Measurements from ENCODE around the gene MRTFA. TPM values are rescaled to one million over a fixed set of nuclear protein-coding genes. Genes with fewer than 3 reads are reported as not detected.

MRTFA gene
- total RNA-seq, 3 donors from 2014 or later (not counting 1 experiment from before 2014, with no cell fraction given): 81.8 to 91.9 (median 83.5) TPM

DNA sequence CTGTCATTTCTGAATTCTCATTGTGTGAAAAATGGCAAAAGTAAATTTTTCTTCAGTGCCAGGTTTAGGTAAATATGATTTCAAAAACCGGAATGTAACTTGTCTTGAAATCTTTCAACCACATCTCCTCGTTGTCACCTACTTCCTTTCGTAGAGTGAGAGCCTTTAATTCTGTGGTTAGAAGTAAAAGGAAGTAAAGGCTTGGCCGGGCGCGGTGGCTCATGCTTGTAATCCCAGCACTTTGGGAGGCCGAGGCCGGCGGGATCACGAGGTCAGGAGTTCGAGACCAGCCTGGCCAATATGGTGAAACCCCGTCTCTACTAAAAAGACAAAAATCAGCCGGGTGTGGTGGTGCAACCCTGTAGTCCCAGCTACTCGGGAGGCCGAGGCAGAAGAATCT, 236.4 kb downstream of the MRTFA start:
- H3K36me3 ChIP-seq (ENCODE audit: control insufficient read depth, insufficient read depth, low read length): peaks cover 17% of the 10 kb centered on the region
- H3K4me1 ChIP-seq (ENCODE audit: control insufficient read depth, insufficient read depth, low read length): peaks cover 69% of the 10 kb centered on the region
- intact Hi-C loops (cut with micrococcal nuclease): no loop called here
- H3K27ac ChIP-seq (ENCODE audit: low read length): peak overlapping the region; percentile 70
- Mint-ChIP-seq H3K4me3 (peak overlapping the region; percentile 91), H3K36me3 (peaks cover 13% of the 10 kb centered on the region), H3K27me3 (ENCODE audit: low read depth in 2 of 2) (no peaks in the 10 kb centered on the region), H3K4me1 (peaks cover 63 to 75% of the 10 kb centered on the region in 2 donors), H3K9me3 (no peaks in the 10 kb centered on the region), H3K27ac (peak overlapping the region; percentile 64 to 72)
- ATAC-seq (no peak), DNase-seq (peak in 1 of 2 donors; percentile 73)
- 6% methylated on average over 12 of the region's 15 CpGs for WGBS (ENCODE audit: insufficient coverage)
- no peaks in the 10 kb centered on the region for H3K9me3 ChIP-seq (ENCODE audit: control insufficient read depth, insufficient read depth, low read length)
- TF ChIP-seq, protein P1, sequence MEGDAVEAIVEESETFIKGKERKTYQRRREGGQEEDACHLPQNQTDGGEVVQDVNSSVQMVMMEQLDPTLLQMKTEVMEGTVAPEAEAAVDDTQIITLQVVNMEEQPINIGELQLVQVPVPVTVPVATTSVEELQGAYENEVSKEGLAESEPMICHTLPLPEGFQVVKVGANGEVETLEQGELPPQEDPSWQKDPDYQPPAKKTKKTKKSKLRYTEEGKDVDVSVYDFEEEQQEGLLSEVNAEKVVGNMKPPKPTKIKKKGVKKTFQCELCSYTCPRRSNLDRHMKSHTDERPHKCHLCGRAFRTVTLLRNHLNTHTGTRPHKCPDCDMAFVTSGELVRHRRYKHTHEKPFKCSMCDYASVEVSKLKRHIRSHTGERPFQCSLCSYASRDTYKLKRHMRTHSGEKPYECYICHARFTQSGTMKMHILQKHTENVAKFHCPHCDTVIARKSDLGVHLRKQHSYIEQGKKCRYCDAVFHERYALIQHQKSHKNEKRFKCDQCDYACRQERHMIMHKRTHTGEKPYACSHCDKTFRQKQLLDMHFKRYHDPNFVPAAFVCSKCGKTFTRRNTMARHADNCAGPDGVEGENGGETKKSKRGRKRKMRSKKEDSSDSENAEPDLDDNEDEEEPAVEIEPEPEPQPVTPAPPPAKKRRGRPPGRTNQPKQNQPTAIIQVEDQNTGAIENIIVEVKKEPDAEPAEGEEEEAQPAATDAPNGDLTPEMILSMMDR (IDR thresholded peaks at IDR 0.05): no peak
- no peak overlapping the region for H3K4me3 ChIP-seq (ENCODE audit: low read length)
- no peaks in the 10 kb centered on the region for H3K27me3 ChIP-seq (ENCODE audit: control insufficient read depth, insufficient read depth, low read length)

DNA sequence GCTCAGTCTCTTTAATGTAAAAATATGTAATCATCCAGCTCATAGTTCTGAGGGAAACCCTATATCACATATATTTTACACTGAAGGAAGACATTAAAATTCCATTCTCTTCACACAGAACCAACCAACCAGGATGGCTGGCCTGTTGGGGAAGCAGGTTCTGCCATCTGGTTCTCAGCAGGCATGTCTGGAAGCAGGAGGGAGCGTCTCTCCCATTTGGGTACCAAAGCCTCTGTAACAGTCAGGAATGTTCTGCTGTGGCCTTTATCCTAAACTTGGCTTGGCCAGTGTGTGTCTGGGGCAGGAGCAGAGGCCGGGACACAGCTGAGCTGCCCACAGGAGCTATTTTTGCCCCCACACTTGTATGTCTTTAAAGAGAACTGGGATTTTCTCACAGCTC, 236.9 kb downstream of the MRTFA start:
- intact Hi-C loops (cut with micrococcal nuclease): no loop called here
- Mint-ChIP-seq H3K27me3 (ENCODE audit: low read depth in 2 of 2) (no peaks in the 10 kb centered on the region), H3K36me3 (peaks cover 13% of the 10 kb centered on the region), H3K27ac (peak overlapping the region; percentile 64 to 72), H3K4me3 (peak overlapping the region; percentile 91), H3K9me3 (no peaks in the 10 kb centered on the region), H3K4me1 (peaks cover 66 to 75% of the 10 kb centered on the region in 2 donors)
- H3K4me3 ChIP-seq (ENCODE audit: low read length): no peak overlapping the region
- ATAC-seq (no peak), DNase-seq (no peak)
- no peaks in the 10 kb centered on the region for H3K27me3 ChIP-seq (ENCODE audit: control insufficient read depth, insufficient read depth, low read length)
- whole genome bisulfite sequencing (ENCODE audit: insufficient coverage): 58% methylated on average over 2 of the region's 2 CpGs
- no peaks in the 10 kb centered on the region for H3K9me3 ChIP-seq (ENCODE audit: control insufficient read depth, insufficient read depth, low read length)
- H3K36me3 ChIP-seq (ENCODE audit: control insufficient read depth, insufficient read depth, low read length): peaks cover 11% of the 10 kb centered on the region
- TF ChIP-seq, protein P1 (IDR thresholded peaks at IDR 0.05): no peak
- H3K4me1 ChIP-seq (ENCODE audit: control insufficient read depth, insufficient read depth, low read length): peaks cover 66% of the 10 kb centered on the region
- peak overlapping the region; percentile 70 for H3K27ac ChIP-seq (ENCODE audit: low read length)

GRCh38 chr22:40397396-40397795, 239.1 kb downstream of the MRTFA start:
- no peak overlapping the region for H3K4me3 ChIP-seq (ENCODE audit: low read length)
- no peaks in the 10 kb centered on the region for H3K27me3 ChIP-seq (ENCODE audit: control insufficient read depth, insufficient read depth, low read length)
- WGBS (ENCODE audit: insufficient coverage): 71% methylated on average over 1 of the region's 1 CpG
- H3K4me1 Mint-ChIP-seq: peaks cover 49 to 59% of the 10 kb centered on the region in 2 donors
- no peak for DNase-seq
- no peaks in the 10 kb centered on the region for H3K27me3 Mint-ChIP-seq (ENCODE audit: low read depth in 2 of 2)
- H3K27ac ChIP-seq (ENCODE audit: low read length): no peak overlapping the region
- H3K9me3 Mint-ChIP-seq: no peaks in the 10 kb centered on the region
- peak overlapping the region in 1 of 2 donors; percentile 13 for H3K27ac Mint-ChIP-seq
- TF ChIP-seq, protein P1 (IDR thresholded peaks at IDR 0.05): no peak
- H3K9me3 ChIP-seq (ENCODE audit: control insufficient read depth, insufficient read depth, low read length): no peaks in the 10 kb centered on the region
- no peak for ATAC-seq
- no peaks in the 10 kb centered on the region for H3K36me3 ChIP-seq (ENCODE audit: control insufficient read depth, insufficient read depth, low read length)
- intact Hi-C loops (cut with micrococcal nuclease): no loop called here
- no peak overlapping the region for H3K4me3 Mint-ChIP-seq
- peaks cover 44% of the 10 kb centered on the region for H3K4me1 ChIP-seq (ENCODE audit: control insufficient read depth, insufficient read depth, low read length)
- peaks cover 5% of the 10 kb centered on the region for H3K36me3 Mint-ChIP-seq

- H3K27me3 Mint-ChIP-seq (ENCODE audit: low read depth in 2 of 2): no peaks in the 10 kb centered on the region
- peak overlapping the region; percentile 23 for H3K27ac ChIP-seq (ENCODE audit: low read length)
- peaks cover 49 to 58% of the 10 kb centered on the region in 2 donors for H3K4me1 Mint-ChIP-seq
- H3K36me3 ChIP-seq (ENCODE audit: control insufficient read depth, insufficient read depth, low read length): no peaks in the 10 kb centered on the region
- DNase-seq: no peak
- H3K9me3 ChIP-seq (ENCODE audit: control insufficient read depth, insufficient read depth, low read length): no peaks in the 10 kb centered on the region
- intact Hi-C loops (cut with micrococcal nuclease): no loop called here
- H3K4me3 ChIP-seq (ENCODE audit: low read length): no peak overlapping the region
- ATAC-seq: no peak
- peaks cover 38% of the 10 kb centered on the region for H3K4me1 ChIP-seq (ENCODE audit: control insufficient read depth, insufficient read depth, low read length)
- WGBS (ENCODE audit: insufficient coverage): 70% methylated on average over 2 of the region's 4 CpGs
- H3K27ac Mint-ChIP-seq: no peak overlapping the region
- H3K27me3 ChIP-seq (ENCODE audit: control insufficient read depth, insufficient read depth, low read length): no peaks in the 10 kb centered on the region
- TF ChIP-seq, protein P1 (IDR thresholded peaks at IDR 0.05): no peak
- H3K9me3 Mint-ChIP-seq: no peaks in the 10 kb centered on the region
- H3K4me3 Mint-ChIP-seq: no peak overlapping the region
- H3K36me3 Mint-ChIP-seq: peaks cover 5% of the 10 kb centered on the region
These were observed 239.6 kb downstream of the MRTFA start for GRCh38 chr22:40396882-40397281.
